ENCODE measurements around the gene TSPAN4.

DNA sequence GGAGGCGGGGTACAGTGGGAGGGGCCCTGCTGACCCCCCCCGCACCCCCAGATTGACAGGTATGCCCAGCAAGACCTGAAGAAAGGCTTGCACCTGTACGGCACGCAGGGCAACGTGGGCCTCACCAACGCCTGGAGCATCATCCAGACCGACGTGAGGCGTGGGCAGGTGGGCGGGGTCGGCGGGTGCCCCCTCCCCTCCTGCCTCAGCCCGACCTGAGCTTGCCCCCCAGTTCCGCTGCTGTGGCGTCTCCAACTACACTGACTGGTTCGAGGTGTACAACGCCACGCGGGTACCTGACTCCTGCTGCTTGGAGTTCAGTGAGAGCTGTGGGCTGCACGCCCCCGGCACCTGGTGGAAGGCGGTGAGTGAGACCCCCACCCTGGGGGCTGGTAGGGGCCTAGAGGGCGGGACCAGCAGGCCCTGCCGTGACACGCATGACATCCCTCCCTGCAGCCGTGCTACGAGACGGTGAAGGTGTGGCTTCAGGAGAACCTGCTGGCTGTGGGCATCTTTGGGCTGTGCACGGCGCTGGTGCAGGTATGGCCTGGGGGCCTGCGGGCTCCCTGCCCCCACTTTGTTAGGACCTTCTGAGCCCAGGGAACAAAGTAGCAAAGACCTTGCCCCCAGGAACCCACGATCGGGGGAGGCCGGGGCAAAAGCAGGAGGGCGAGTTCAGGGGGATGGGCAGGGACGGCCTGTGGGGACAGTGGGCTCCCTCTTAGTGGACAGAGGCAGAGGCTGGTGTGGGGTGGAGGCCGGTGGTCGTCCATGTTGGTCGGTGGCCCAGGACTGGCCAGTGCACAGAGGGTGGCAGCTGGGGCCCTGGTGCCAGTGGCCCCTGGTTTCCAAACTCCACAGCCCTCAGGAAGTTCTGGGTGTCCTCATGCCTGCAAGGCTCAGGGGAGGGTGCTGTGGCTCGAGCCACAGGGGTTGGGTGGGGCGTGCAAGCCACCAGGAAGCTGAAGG, 23.1 kb downstream of the TSPAN4 start:
- TF ChIP-seq, protein P1, sequence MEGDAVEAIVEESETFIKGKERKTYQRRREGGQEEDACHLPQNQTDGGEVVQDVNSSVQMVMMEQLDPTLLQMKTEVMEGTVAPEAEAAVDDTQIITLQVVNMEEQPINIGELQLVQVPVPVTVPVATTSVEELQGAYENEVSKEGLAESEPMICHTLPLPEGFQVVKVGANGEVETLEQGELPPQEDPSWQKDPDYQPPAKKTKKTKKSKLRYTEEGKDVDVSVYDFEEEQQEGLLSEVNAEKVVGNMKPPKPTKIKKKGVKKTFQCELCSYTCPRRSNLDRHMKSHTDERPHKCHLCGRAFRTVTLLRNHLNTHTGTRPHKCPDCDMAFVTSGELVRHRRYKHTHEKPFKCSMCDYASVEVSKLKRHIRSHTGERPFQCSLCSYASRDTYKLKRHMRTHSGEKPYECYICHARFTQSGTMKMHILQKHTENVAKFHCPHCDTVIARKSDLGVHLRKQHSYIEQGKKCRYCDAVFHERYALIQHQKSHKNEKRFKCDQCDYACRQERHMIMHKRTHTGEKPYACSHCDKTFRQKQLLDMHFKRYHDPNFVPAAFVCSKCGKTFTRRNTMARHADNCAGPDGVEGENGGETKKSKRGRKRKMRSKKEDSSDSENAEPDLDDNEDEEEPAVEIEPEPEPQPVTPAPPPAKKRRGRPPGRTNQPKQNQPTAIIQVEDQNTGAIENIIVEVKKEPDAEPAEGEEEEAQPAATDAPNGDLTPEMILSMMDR (IDR thresholded peaks at IDR 0.05 in 2 of 3, conservative IDR thresholded peaks at IDR 0.05 in 1 of 3; ENCODE audit: borderline replicate concordance in 1 of 3, insufficient read depth in 1 of 3, low read depth in 2 of 3, low read length in 2 of 3) = no peak
- TF ChIP-seq POLR2A (IDR thresholded peaks at IDR 0.05; ENCODE audit: borderline replicate concordance, extremely low read depth, insufficient read depth, insufficient read length) = no peak
- TF ChIP-seq EZH2phosphoT487 (IDR thresholded peaks at IDR 0.05; ENCODE audit: borderline replicate concordance) = no peak

Measured in HCT116 (cell line).